ENCODE data around the gene MRAS.

DNA sequence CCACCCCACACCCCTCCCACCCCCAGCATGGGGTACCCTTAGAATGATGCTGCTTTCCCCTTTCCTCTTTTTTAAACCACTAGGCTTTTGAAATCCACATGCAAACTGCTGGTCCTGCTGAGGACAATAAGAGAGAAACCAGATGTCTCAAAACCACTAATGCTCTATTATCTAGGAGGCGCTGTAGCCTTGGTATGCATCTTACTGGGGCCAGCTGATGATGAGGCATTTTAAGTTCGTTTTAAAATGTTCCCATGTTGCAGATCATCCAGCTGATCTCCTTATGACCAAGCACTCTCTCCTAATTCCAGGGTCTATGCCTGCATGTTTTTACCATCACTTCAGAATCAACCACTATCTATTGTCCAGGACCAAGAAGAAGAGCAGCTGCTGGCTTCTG lies 20.0 kb upstream of the MRAS start:
- no peak for TF ChIP-seq ADNP (CRISPR knock-in tag; IDR thresholded peaks at IDR 0.05)
- no peak for TF ChIP-seq NR3C1 (CRISPR knock-in tag; IDR thresholded peaks at IDR 0.05)
- TF ChIP-seq, protein P1, sequence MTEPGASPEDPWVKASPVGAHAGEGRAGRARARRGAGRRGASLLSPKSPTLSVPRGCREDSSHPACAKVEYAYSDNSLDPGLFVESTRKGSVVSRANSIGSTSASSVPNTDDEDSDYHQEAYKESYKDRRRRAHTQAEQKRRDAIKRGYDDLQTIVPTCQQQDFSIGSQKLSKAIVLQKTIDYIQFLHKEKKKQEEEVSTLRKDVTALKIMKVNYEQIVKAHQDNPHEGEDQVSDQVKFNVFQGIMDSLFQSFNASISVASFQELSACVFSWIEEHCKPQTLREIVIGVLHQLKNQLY (CRISPR knock-in tag; IDR thresholded peaks at IDR 0.05), result no peak
- no peak for TF ChIP-seq SMAD3 (CRISPR knock-in tag; IDR thresholded peaks at IDR 0.05)
